Measurements from ENCODE around the gene GTF3C1.

DNA sequence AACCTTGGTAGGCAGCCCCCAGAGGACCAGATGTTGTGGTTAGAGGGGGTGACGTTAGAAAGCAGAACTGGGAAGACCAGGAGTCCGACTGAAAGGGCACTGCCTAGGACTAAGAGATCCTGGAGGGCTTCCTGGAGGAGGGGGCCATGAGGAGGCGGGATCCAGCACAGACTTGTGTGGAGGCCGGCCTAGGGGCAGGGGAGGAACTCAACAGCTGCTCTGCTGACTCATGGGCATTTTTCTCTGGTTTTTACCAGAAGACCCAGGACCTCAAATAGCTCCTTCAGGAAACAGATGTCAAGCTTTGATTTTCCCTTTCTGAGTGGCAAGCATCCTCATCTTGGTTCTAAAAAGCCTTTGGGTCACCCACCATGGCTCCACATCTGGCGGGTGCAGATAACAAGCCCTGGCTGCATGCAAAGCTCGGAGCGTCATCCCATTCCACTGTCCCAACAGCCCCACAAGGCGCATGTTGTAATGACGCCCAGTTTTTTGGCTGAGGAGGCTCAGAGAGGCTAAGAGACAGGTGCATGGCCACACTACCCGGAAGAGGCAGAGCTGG is 118.7 kb downstream of the GTF3C1 start:
- TF ChIP-seq, protein P1, sequence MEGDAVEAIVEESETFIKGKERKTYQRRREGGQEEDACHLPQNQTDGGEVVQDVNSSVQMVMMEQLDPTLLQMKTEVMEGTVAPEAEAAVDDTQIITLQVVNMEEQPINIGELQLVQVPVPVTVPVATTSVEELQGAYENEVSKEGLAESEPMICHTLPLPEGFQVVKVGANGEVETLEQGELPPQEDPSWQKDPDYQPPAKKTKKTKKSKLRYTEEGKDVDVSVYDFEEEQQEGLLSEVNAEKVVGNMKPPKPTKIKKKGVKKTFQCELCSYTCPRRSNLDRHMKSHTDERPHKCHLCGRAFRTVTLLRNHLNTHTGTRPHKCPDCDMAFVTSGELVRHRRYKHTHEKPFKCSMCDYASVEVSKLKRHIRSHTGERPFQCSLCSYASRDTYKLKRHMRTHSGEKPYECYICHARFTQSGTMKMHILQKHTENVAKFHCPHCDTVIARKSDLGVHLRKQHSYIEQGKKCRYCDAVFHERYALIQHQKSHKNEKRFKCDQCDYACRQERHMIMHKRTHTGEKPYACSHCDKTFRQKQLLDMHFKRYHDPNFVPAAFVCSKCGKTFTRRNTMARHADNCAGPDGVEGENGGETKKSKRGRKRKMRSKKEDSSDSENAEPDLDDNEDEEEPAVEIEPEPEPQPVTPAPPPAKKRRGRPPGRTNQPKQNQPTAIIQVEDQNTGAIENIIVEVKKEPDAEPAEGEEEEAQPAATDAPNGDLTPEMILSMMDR (conservative IDR thresholded peaks at IDR 0.05) = no peak
- TF ChIP-seq ZFX (IDR thresholded peaks at IDR 0.05) = no peak

All from C4-2B (cell line).